ENCODE data around the gene SEMA5A.
"Not testable (repeated sequence)": the region's sequence is repeated elsewhere in the genome, so short reads cannot be mapped to it uniquely, and the experiment has no call there.

The SEMA5A gene

DNA sequence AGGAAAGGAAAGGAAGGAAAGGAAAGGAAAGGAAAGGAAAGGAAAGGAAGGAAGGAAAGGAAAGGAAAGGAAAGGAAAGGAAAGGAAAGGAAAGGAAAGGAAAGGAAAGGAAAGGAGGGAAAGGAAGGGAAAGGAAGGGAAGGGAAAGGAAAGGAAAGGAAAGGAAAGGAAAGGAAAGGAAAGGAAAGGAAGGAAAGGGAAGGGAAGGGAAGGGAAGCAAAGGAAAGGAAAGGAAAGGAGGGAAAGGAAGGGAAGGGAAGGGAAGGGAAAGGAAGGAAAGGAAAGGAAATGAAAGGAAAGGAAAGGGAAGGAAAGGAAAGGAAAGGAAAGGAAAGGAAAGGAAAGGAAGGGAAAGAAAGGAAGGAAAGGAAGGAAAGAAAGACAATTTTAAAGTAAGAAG, 192.8 kb downstream of the SEMA5A start:
- DNase-seq = not testable (repeated sequence)

- DNase-seq = no peak
These were observed 194.3 kb downstream of the SEMA5A start for GRCh38 chr5:9351546-9351945.

GRCh38 chr5:9350301-9350797, 195.5 kb downstream of the SEMA5A start:
- no peak for DNase-seq

DNA sequence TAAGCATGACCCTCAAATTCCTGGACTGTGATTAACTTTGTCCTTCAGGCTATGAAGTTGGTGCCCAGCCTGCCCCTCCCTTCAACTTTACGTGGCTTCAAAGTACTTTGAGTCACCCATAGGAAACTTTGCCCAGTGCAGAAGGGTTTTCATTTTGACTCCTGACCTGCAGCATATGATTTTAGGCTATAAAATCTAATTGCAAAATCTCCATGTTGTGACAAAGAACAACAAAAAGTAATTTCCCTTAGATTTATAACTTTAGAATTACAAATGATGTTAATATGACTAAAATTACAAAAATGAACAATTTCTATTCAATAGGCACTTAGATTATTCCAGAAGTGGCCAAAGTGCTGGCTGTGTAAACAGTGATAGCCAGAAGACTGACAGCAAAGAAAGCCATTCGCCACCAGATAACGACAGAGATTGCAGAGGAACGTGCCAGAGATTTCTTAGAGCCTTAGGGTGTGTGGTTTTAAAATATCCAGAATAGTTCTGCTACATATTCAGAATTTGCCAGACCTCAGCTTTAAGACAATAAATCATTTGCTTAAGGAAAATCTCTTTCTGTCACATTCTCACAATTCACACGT, 197.4 kb downstream of the SEMA5A start:
- no peak for DNase-seq

GRCh38 chr5:9347541-9348295, 198.2 kb downstream of the SEMA5A start:
- DNase-seq = no peak

DNA sequence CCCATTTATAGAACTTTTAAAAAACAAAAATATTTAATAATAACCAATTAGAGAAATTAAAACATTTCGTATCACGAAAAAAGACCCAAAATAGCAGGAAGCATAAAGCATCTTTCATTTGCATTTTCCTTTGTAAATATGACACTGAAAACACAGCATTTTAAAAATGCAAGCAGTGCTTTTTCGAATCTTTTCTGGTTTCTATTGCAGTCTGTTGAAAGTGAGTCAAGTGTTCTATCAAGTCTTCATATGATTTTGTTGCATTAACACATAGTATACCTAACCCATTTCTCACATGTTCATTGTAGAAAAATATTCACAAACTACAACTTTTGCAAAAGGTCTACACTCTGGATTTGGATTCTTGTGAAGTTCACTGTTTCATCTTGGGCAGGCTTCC, 198.8 kb downstream of the SEMA5A start:
- no peak for DNase-seq

- DNase-seq = no peak
These were observed 201.1 kb downstream of the SEMA5A start for GRCh38 chr5:9344751-9345240.

- no peak for DNase-seq
These were observed 202.6 kb downstream of the SEMA5A start for GRCh38 chr5:9343146-9343850.

- no peak for DNase-seq
These were observed 203.6 kb downstream of the SEMA5A start for GRCh38 chr5:9342161-9342787.

DNA sequence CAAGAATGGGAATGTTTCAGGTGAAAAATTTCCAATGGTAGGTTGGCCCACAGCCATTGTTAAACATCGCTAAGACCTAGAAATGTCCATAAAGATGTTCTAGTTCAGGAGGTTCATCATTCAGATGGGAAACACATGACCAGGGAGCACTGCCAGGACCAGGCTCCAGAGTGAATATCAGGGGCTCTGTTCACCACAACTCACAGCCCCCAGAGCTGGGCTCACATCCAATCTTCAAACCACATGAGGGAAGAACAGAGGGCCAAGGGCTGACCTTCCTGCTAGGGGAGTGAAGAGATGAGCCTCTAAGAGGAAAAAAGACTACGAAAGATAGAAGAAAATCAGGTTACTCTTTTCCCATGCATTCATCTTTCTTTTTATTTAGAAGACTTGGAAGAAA, 205.8 kb downstream of the SEMA5A start:
- DNase-seq = no peak

DNA sequence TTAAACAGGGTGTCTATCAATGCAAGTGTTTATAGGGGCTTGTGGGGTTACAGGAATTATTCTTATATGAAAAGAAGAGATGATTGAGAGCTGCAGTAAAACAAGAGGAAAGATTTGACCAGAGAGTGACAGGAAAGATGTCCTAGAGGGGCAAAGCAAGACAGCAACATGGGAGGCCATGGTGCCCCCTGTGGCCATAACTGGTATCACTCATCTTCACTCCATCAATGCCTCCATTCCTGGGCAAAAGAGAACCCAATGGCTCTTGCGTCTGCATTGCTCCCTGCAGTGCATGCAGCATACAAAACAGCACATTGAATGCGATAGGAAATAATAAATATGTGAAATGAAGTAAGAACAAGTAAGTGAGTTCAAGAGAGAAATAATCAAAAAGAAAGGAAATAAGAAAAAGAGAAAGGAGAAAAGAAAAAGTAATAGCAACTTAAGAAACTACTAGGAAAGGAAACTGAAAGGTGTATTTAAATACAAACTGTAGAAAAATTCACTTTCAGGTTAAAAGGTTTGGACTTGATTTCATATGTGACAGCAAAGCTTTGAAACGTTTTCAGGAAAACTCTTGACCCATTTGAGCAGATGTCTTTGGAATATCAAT, 206.6 kb downstream of the SEMA5A start:
- no peak for DNase-seq

DNA sequence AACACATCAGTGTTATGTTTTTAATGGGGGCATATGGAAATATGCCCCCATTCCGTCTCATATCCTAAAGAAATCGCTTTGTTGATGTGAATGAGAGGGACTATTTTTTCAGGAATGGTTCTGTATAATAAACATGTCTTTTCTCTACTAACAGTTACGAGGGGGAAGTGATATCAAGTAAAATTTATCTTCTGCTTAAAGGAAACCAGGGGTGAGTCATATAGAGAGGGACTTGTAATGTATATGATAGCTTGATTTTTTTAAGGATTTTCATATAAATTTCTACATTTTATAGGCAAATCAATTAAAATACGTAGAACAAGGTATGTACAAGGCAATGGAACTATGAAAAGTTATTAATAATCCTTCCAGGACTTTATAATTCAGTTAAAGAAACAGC, 207.1 kb downstream of the SEMA5A start:
- DNase-seq = no peak

GRCh38 chr5:9337928-9338595, 207.8 kb downstream of the SEMA5A start:
- DNase-seq = no peak

DNA sequence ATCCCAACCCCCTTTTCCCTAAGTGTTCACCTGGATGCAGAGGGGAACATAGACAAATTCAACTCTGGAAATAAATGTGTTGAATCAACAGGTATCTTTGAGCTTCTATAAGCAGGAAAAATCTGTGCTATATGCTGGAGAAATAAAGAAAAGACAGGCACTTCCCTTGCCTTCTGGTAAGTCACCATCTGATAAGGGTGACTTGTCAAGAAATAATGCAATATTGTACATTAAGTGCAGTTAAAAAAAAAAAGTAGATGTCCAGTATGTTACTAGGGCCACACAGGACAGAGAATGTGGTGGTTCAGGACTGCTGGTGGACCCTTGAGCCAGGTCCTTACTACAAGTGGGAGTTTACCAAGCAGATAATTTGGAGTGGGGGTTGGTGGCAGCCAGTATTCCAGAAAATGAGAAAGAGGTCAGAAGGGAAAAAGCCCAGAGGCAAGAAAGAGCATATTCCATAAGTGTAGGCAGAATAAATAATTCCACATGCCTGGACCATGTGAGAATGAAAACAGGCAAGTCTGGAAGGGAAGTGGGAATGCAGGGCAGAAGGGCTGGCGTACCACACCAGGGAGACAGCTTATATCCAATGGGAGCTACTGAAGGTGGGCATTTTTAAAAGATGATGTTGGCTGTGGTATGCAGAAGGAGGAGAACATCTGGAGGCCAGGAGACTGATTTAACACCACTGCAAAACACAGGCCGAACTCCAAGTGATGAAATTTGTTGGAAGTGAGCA, 209.9 kb downstream of the SEMA5A start:
- DNase-seq = no peak

GRCh38 chr5:9335269-9335668, 210.6 kb downstream of the SEMA5A start:
- no peak for DNase-seq

GRCh38 chr5:9332026-9332425, 213.8 kb downstream of the SEMA5A start:
- no peak for DNase-seq

GRCh38 chr5:9331372-9331771, 214.5 kb downstream of the SEMA5A start:
- no peak for DNase-seq

DNA sequence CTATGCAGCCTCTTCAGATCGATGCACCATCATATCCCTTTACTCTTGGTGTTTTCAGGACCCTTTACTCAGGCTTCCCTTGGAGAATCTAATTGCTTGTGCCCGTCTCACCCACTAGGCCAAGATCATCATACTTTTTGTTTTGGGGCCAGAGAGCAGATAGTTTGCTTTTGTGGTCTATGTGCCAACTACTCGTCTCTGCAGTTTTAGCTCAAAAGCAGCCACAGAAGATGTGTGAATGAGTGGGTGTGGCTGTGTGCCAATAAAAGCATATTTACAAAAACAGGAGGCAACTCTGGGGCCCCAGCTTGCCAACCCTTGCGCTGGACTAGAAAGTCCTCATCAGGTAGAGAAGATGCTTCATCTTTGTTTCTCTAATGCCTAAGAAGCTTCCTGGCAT, 216.8 kb downstream of the SEMA5A start:
- DNase-seq = no peak

GRCh38 chr5:9325549-9325948, 220.3 kb downstream of the SEMA5A start:
- DNase-seq = no peak

GRCh38 chr5:9324348-9325077, 221.4 kb downstream of the SEMA5A start:
- no peak for DNase-seq

DNA sequence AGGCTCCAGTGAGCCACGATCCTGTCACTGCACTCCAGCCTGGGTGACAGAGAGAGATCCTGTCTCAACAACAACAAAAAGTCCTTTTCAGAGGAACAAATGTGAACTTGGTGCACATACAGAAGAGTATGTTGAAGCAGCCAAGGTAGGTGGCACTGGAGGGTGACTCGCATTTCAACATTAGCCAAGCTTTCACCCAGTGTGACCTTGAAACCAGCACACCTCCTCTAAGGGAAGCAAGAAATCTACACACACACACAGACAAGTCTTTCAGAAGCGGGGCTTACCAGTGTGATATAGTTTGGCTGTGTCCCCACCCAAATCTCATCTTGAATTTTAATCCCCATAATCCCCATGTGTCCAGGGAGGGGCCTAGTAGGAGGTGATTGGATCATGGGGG, 225.2 kb downstream of the SEMA5A start:
- no peak for DNase-seq

Data from activated naive CD4-positive, alpha-beta T cell treated with anti-CD3 and anti-CD28 coated beads, Interleukin-2, amount 50 U/mL, for 16 hours (primary cell).